GM12875 (cell line): ENCODE results near the gene GNB5.

Experiments used
- H3K4me3 ChIP-seq: one replicate; pipeline ENCODE4 v1.5.1; 2011; ENCODE audit warnings: low read depth, low read length, control low read depth
- TF ChIP-seq, protein P1 (sequence below): IDR thresholded peaks from 2 replicates; pipeline ENCODE4 v1.5.1; 2011; ENCODE audit warnings: low read depth, mild to moderate bottlenecking, control low read depth, inconsistent platforms, low read length, moderate library complexity, borderline replicate concordance; ENCODE audit not compliant: insufficient read depth

The GNB5 gene

DNA sequence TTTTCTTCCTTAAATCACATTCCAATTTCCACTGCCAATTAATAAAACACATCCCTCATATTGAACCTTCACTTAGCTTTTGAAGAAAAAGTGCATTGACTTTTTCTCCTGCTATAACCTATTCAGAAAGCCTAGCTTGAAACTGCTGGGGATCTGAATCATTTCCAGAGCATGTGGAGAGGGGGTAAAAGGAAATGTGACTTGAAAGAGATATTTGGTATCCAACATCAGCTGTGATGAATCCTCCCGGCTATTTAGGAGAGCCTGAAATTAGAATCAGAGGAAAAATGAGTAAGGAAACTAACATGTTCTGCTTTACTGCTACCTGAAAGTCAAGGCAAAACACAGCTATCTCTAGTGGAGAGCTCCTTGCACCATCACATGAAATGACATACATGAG, 2.6 kb upstream of the GNB5 start:
- TF ChIP-seq, protein P1, sequence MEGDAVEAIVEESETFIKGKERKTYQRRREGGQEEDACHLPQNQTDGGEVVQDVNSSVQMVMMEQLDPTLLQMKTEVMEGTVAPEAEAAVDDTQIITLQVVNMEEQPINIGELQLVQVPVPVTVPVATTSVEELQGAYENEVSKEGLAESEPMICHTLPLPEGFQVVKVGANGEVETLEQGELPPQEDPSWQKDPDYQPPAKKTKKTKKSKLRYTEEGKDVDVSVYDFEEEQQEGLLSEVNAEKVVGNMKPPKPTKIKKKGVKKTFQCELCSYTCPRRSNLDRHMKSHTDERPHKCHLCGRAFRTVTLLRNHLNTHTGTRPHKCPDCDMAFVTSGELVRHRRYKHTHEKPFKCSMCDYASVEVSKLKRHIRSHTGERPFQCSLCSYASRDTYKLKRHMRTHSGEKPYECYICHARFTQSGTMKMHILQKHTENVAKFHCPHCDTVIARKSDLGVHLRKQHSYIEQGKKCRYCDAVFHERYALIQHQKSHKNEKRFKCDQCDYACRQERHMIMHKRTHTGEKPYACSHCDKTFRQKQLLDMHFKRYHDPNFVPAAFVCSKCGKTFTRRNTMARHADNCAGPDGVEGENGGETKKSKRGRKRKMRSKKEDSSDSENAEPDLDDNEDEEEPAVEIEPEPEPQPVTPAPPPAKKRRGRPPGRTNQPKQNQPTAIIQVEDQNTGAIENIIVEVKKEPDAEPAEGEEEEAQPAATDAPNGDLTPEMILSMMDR, result no peak

GRCh38 chr15:52193321-52193720, 2.1 kb upstream of the GNB5 start:
- TF ChIP-seq, protein P1, result no peak
- no peak overlapping the region for H3K4me3 ChIP-seq

More for the DNA sequence above, 2.6 kb upstream of the GNB5 start:
- H3K4me3 ChIP-seq, result no peak overlapping the region

- no peak overlapping the region for H3K4me3 ChIP-seq
- TF ChIP-seq, protein P1, result no peak
These were observed 4.3 kb downstream of the GNB5 start for GRCh38 chr15:52186651-52187486.

GRCh38 chr15:52185151-52185561, 6.0 kb downstream of the GNB5 start:
- no peak overlapping the region for H3K4me3 ChIP-seq
- TF ChIP-seq, protein P1, result no peak

DNA sequence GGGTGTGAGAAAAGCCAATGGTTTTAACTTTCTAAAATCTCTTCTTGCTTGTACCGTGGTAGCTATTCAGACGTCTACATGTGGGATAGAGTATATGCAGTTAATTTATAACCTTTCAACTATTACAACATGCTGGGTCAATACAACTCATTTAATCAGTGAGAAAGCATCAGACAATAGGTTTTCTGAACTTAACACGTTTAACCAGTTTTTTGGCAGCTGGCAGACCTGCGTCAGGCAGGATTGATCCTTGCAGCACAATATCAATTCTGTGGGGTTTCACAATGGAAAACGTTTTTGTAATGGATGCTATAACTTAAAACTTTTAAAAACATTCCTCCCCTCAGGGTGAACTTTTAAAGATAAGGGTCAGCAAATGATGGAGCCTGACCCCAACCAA, 6.5 kb downstream of the GNB5 start:
- TF ChIP-seq, protein P1, result no peak

GRCh38 chr15:52183562-52184173, 7.5 kb downstream of the GNB5 start:
- H3K4me3 ChIP-seq, result no peak overlapping the region
- TF ChIP-seq, protein P1, result peak; percentile 40; the same call in 1 of the 2 replicates

More for the DNA sequence above, 6.5 kb downstream of the GNB5 start:
- H3K4me3 ChIP-seq, result no peak overlapping the region
